Adrenal gland (tissue), 5 donors: ENCODE measurements around the gene PRRG4.

Experiments used
- CTCF ChIP-seq, 6 experiments: fragments of 450-650 bp in 4 of 6; fragments of 200-600 bp in 2 of 6; sonication (generic) in 1 of 6; IDR thresholded peaks; 1 replicate in 5 of 6; 2 replicates in 1 of 6; pipeline versions ENCODE4 v1.5.1 to v1.8.0; 2016 to 2021; ENCODE audit warnings: antibody characterized with exemption in 6 of 6, mild to moderate bottlenecking in 2 of 6, moderate library complexity in 1 of 6
- POLR2A ChIP-seq, 2 donors: fragments of 450-650 bp; IDR thresholded peaks; one replicate each; pipeline ENCODE4 v1.6.1; 2017; ENCODE audit warnings: antibody characterized with exemption in 2 of 2, mild to moderate bottlenecking in 2 of 2, moderate library complexity in 1 of 2
- donor health status: DM: no; HTN: no; CAD: no.

- TF ChIP-seq CTCF (IDR thresholded peaks at IDR 0.05) (no peak), POLR2A (IDR thresholded peaks at IDR 0.05) (no peak)
Measured at GRCh38 chr11:32830413-32830738, 649 bp downstream of the PRRG4 start.
